ENCODE data around the gene MOV10L1.

MOV10L1 gene

GRCh38 chr22:50089682-50090411 lies at the start of gene MOV10L1:
MOV10L1 (plus strand) TSS chr22:50090006; CDS start chr22:50090089, 83 bp downstream.
- DNase-seq = peak; percentile 43

GRCh38 chr22:50040717-50041116 lies 49.1 kb upstream of the MOV10L1 start:
- DNase-seq = no peak

DNA sequence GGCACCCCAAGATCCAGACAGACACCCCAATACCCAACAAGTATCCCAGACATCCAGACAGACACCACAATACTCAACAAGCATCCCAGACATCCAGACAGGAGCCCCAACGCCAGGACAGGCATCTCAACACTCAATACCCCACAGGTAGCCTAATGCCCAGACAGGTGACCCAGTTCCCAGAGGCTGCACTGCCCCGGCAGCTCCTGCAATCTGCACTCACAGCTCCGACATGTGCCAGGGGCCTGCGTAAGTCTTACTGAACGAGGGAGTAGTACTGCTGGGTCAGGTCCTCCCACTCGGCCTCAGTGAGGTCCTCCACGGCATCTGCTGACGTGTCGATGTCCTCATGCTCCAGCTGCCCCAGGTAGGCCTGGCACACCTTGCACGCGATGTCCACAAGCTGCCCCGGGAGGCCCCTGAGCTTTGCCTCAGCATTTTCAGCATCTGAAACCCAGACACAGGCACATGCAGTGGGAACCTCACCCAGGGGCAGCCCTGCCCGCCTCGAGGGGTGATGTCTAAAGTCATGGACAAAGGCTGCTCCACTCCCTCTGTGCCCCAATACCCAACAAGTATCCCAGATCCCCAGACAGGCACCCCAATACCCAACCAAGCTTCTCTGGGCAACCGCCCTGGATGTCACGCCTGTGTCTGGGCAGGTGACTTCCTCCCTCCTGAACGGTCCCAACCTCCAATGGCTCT lies 48.3 kb upstream of the MOV10L1 start:
- DNase-seq = no peak

GRCh38 chr22:50044485-50045118 lies 45.2 kb upstream of the MOV10L1 start:
- no peak for DNase-seq

- no peak for DNase-seq
Observed at GRCh38 chr22:50045211-50046018, 44.4 kb upstream of the MOV10L1 start.

GRCh38 chr22:50046019-50046415 lies 43.8 kb upstream of the MOV10L1 start:
- no peak for DNase-seq

GRCh38 chr22:50046481-50047245 lies 43.1 kb upstream of the MOV10L1 start:
- DNase-seq = no peak

GRCh38 chr22:50047346-50047745 lies 42.5 kb upstream of the MOV10L1 start:
- DNase-seq = no peak

DNA sequence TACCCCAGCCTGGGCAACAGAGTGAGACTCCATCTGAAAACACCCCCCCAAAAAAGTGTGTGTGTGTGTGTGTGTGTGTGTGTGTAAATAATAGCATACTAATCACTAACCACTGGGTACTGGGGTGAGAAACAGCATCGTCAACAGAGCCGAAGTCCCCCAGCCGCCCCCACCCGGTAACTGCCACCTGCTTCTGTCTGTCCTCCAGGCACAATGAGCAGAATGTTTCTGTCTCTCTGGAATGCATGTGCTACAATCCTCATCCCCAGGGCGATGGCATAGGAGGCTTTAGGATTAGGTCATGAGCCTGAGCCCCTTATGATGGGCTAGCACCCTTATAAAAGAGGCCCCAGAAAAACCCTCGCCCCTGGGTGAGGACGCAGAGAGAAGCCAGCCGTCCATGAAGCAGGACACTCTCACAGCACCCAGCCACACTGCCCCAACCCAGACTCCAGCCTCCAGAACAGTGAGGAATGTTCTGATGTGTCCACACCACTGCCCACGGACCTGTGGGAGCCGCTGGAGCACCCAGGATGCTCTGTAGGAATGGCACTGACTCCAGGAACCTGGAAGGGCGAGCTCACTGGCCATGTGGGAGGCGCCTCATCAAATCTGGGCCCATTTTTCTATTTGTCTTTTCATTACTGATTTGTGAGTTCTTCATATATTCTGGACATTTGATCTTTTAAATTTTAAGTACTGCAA lies 41.6 kb upstream of the MOV10L1 start:
- DNase-seq = no peak

DNA sequence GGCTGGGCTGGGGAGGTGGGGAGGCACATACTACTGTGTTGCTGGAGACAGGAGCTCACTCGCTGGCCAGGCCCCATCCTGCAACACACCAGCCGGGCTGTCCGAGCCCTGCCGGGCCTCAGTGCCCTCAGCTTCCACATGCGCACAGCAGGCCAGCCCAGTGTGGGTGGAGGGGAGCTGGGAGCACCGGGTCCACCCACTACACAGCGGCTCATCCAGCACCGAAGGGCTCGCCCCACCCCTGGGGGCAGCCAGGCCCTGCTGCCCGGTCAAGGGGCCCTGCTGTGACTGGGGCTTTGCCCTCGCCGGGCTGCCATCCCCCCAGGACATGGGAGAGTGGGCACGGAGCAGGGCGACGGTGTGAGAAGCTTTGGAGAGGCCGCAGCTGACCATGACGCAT lies 41.0 kb upstream of the MOV10L1 start:
- DNase-seq = no peak

DNA sequence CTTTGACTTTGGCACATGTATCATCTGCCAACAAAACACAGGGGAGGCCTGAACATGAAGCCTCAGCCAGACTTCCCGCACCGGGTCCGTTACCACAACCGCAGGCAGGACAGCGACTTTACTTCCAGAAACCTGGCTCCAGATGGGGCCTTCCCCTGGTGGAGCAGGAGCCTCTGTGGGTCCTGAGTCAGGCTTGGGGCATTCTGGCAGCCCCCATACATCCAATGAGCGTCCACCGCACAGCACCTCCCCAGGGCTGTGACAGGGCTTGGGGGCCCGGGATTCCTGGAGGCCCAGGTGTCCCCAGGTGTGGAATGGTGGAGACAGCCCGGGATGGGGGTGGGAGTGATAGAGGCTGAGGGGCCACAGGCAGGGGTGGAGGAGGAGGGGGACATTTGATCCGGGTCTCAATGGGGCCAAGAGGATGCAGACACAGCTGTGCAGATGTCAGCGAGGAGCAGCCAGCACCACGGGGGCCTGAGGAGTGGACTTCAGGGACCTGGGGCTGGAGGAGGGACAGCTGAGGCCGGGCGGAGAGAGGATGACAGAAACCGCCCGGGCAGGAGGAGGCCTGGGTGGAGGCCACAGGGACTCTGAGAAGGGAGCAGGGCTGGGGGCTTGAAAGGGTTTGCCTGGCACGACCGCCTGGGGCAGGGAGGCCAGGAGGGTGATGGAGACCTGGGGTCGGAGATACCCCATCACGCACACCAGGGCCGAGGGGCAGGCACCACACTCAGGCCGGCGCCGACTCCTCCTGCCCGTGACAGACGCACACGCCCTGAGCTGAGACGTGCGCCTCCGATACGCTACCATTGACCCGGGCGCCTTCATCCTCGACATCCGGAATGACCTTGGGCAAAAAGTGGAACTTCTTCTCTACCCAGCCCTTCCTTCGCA lies 40.3 kb upstream of the MOV10L1 start:
- DNase-seq = no peak

GRCh38 chr22:50051930-50052329 lies 37.9 kb upstream of the MOV10L1 start:
- no peak for DNase-seq

- no peak for DNase-seq
Observed at GRCh38 chr22:50053861-50054260, 35.9 kb upstream of the MOV10L1 start.

GRCh38 chr22:50056214-50056972 lies 33.4 kb upstream of the MOV10L1 start:
- no peak for DNase-seq

DNA sequence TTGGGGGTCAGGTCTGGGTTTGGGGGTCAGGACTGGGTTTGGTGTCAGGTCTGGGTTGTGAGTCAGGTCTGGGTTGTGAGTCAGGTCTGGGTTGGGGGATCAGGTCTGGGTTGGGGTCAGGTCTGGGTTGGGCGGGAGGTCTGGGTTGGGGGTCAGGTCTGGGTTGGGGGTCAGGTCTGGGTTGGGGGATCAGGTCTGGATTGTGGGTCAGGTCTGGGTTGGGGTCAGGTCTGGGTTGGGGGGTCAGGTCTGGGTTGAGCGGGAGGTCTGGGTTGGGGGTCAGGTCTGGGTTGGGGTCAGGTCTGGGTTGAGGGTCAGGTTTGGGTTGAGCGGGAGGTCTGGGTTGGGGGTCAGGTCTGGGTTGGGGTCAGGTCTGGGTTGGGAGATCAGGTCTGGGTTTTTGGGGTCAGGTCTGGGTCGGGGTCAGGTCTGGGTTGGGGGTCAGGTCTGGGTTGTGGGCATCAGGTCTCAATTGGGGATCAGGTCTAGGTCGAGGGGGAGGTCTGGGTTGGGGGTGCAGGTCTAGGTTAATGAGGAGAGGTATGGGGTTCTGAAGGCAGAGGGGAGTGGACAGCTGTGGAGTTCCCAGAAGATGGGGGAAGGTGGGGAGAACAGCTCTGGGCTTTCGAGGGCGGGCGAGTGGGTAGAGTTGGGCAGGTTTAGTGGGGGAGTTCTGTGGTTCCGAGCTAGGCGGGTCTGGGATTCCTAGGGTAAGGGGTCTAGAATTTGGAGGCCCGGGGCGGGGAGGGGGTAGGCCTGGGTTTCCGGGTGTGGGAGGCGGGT lies 32.3 kb upstream of the MOV10L1 start:
- no peak for DNase-seq

DNA sequence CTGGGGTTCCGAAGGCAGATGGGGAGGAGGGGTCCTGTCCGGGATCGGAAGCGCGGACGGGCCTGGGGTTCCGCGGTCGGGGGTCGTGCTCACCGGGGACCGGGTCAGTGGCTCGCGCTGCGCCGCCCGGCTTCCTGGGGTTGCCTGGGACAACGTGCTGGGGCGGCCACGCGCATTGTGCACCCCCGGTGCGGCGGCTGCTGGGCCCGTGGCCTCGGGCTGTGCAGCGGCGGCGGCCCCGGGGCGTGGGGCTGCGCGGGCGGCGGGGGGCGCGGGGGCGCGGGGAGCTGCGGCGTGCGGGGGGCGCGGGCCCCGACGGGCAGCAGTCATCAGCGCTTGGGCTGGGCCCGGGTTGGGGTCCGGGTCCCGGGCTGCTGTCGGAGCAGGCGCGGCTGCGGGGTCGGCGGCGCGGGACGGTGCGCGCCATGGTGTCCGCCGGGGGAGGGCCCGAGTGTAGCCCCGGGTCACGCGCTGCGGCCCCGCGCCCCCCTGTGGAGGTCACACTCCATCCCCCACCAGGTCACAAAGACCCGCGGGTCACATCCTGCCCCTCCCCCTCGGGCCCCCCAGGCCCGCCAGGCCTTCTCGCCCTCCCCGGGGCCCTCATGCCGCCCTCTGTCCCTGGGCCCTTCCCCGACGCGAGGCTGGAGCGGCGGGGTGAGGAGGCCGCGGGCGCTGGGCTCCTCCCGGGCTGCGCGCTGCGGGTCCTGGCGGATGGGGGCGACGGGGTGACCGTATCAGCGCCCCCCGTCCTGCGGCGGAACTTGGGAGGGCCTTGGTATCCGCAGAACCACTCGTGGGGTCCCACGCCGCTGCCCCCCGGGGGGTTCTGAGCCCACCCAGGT lies 31.5 kb upstream of the MOV10L1 start, which contains the start of gene TTLL8:
TSS of gene TTLL8 (minus strand) at position 238 of the 845 bp plus-strand sequence.
- DNase-seq = no peak

DNA sequence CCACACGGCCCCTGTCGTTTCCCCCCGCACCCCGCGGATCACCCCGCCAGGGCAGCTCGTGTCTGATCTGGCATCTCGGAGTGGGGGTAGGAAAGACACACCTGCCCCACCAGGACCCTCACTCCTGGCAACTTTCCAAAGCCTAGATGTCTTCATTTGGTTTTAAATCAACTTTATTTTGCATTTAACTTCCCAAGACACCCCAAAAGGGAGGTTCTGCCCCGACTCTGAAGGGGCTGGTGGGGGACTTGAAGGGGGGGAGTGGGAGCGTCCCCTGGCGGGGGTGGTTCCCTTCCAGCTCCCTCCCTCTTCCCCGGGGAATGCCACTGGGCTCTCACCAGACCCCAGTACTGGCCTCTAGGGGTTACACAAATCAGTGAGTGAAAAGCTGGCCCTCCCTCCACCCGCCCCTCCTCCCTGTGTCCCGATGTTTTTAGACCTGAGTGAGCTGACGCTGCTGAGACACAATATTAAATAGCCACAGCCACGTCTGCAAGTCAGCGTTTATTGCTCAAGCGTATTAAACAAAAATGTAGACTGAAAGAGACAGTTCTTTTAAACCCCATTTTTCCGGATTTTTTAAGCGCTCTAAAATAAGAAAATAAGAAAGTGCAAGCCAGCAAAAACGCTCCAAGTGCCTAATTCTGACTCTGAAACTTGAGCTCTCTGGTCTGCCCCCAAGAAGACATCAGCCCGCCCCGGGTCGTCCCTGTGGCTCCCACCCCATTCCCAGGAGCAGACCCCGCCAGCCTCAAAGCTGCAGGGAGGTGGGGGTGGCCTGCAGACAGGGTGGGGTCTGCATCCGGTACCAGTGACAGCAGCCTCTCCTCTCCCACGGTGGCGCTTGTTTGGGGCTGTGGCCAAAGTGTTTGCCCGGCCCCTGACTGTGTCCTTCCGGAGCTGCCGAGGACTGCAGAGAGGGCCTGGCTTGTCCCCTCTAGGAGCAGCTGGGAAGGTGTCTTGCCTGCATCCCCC lies 30.6 kb upstream of the MOV10L1 start:
- no peak for DNase-seq
